Loucy (cell line): ENCODE results near the gene GMPPA.

Experiments used
- EZH2phosphoT487 ChIP-seq: fragments of 200-600 bp; IDR thresholded peaks from 2 replicates; pipeline ENCODE4 v1.6.1; 2018; ENCODE audit warnings: antibody characterized with exemption, mild to moderate bottlenecking, moderate library complexity, borderline replicate concordance
- TF ChIP-seq, protein P1 (sequence below): fragments of 200-600 bp; sonication (generic); conservative IDR thresholded peaks from 2 replicates; pipeline ENCODE4 v1.5.1; 2014; ENCODE audit warnings: mild to moderate bottlenecking, antibody characterized with exemption, low read length

DNA sequence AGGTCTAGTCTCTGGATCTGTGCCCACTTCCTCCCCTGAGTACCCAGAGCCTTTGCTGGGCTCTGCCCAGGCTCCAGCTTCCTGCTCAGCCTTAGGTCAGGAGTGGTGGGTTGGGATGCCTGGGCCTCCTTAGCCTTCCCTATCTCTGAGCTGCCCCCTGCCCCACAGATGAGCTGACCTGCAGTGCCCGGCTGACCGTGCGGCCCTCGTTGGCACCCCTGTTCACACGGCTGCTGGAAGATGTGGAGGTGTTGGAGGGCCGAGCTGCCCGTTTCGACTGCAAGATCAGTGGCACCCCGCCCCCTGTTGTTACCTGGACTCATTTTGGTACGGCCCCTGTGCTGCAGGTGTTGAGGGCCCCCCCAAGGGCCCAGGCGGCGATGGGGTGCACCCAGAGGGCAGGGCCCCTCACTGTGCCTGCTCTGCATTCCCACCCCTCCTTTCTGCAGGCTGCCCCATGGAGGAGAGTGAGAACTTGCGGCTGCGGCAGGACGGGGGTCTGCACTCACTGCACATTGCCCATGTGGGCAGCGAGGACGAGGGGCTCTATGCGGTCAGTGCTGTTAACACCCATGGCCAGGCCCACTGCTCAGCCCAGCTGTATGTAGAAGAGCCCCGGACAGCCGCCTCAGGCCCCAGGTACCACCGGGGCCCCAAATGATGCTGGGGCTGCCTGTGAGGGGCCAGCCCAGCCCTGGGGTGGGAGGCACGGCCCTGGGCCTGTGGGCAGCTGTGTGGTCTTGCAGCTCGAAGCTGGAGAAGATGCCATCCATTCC, 30.1 kb upstream of the GMPPA start:
- TF ChIP-seq EZH2phosphoT487, result no peak
- TF ChIP-seq, protein P1, sequence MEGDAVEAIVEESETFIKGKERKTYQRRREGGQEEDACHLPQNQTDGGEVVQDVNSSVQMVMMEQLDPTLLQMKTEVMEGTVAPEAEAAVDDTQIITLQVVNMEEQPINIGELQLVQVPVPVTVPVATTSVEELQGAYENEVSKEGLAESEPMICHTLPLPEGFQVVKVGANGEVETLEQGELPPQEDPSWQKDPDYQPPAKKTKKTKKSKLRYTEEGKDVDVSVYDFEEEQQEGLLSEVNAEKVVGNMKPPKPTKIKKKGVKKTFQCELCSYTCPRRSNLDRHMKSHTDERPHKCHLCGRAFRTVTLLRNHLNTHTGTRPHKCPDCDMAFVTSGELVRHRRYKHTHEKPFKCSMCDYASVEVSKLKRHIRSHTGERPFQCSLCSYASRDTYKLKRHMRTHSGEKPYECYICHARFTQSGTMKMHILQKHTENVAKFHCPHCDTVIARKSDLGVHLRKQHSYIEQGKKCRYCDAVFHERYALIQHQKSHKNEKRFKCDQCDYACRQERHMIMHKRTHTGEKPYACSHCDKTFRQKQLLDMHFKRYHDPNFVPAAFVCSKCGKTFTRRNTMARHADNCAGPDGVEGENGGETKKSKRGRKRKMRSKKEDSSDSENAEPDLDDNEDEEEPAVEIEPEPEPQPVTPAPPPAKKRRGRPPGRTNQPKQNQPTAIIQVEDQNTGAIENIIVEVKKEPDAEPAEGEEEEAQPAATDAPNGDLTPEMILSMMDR, result no peak
